Spleen (tissue), 7 donors: Measurements from ENCODE around the gene MYO16.

Experiments
- POLR2A ChIP-seq, 3 donors: fragments of 450-650 bp; IDR thresholded peaks; one replicate each; pipeline ENCODE4 v1.5.1; 2017; ENCODE audit warnings: antibody characterized with exemption in 3 of 3, mild to moderate bottlenecking in 1 of 3
- POLR2AphosphoS5 ChIP-seq, 3 donors: sonication (generic); formaldehyde crosslinking; IDR thresholded peaks; one replicate each; pipeline ENCODE4 v1.5.1; 2017; ENCODE audit warnings: antibody characterized with exemption in 3 of 3
- TF ChIP-seq, protein P1 (sequence below), 11 experiments: fragments of 200-600 bp in 7 of 11; fragments of 450-650 bp in 4 of 11; sonication (generic) in 4 of 11; IDR thresholded peaks in 8 of 11; conservative IDR thresholded peaks in 3 of 11; 1 replicate in 7 of 11; 2 replicates in 4 of 11; pipeline versions ENCODE4 v1.4.0 to v1.8.0; 2016 to 2021; ENCODE audit warnings: antibody characterized with exemption in 11 of 11, inconsistent platforms in 4 of 11, mild to moderate bottlenecking in 1 of 11
- donor health status: DM: no; HTN: no; CAD: no; lungs with moderate emphysema.
- donor health status: DM: no; HTN: no; CAD: no.
- donor health status: DM: no; HTN: no; CAD: no.

DNA sequence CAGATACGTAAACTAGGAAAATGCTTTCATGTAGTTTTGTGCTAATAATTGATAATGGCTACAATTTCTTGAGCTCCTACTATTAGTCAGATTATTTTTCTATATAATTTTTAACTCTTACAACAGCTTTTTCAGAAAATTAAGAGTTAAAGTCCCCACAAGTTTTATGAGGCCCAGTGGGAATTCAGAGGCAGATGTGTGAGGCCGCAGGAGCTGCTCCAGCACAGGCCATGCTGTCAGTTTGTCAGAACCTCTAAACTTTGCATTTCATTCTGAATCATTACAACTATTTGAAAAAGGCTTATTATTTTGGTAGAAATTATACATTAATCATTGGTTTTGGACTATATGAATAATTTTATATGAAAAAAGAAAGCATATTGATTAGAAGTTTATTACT is 370.8 kb downstream of the MYO16 start:
- TF ChIP-seq POLR2AphosphoS5 (IDR thresholded peaks at IDR 0.05) (no peak), POLR2A (IDR thresholded peaks at IDR 0.05) (no peak)
- TF ChIP-seq, protein P1, sequence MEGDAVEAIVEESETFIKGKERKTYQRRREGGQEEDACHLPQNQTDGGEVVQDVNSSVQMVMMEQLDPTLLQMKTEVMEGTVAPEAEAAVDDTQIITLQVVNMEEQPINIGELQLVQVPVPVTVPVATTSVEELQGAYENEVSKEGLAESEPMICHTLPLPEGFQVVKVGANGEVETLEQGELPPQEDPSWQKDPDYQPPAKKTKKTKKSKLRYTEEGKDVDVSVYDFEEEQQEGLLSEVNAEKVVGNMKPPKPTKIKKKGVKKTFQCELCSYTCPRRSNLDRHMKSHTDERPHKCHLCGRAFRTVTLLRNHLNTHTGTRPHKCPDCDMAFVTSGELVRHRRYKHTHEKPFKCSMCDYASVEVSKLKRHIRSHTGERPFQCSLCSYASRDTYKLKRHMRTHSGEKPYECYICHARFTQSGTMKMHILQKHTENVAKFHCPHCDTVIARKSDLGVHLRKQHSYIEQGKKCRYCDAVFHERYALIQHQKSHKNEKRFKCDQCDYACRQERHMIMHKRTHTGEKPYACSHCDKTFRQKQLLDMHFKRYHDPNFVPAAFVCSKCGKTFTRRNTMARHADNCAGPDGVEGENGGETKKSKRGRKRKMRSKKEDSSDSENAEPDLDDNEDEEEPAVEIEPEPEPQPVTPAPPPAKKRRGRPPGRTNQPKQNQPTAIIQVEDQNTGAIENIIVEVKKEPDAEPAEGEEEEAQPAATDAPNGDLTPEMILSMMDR (IDR thresholded peaks at IDR 0.05 in 8 of 11, conservative IDR thresholded peaks at IDR 0.05 in 3 of 11) = no peak
